GM21576 (cell line): ENCODE results near the gene ACOD1.
"Not testable (repeated sequence)": the region's sequence is repeated elsewhere in the genome, so short reads cannot be mapped to it uniquely, and the experiment has no call there.

ENCODE experiments used
- ATAC-seq: cut with Tn5 transposase; IDR thresholded peaks from one replicate; pipeline ENCODE4 v1.9.1; 2021; ENCODE audit warnings: mild to moderate bottlenecking, moderate library complexity; ENCODE audit not compliant: unreplicated experiment

ACOD1 gene

DNA sequence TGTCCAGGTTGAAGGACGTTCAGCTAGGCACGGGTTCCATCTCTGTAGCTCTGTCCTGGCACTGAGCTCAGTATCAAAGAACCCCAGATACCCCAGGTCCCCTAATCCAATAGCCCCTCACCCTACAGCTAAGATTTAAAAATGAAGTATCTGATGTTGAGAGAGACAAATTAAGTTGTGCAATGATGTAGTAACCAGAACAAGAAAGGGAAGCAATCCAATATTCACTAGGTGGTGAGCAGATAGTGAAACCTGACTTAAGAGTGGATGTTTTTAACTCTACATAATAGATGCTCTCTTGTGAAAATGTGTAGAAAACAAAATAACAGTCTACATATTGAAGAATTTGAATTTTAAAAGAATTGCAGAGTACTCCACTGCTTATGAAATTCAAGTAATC is 1.8 kb downstream of the ACOD1 start:
- no peak for ATAC-seq

DNA sequence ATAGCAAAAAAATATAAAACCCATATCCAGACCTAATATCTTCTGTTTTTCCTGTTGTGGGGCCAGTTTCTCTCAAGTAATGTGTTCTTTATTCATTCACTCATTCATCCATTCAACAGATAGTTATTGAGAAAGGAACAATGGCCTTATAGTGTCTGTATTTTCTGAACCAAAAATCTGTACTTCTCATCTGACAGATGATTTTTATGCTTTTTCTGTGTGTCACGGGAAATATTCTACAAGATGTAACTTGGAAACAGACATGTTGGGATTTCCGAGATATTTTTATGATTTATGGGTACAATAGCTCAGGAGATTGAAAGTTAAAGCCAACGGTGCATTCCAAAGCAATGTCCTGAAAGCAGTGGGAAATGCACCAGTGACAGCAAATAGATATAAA is 5.7 kb downstream of the ACOD1 start:
- ATAC-seq = no peak

DNA sequence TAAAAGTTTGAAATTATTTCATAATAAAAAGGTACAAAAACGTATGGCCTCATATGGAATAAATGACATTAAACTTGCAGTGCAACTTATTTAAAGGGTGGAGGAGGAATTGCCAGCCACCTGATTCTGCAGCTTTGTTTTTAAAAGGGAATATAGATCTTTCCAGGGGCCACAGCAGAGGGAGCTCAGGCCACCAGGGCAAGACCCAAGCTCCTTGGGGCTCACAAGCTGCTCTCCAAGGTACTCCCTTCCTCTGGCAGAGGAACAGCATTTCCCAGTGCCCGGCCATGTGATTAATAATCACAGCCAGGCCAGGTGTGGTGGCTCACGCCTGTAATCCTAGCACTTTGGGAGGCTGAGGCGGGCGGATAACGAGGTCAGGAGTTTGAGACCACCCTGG is 6.2 kb downstream of the ACOD1 start:
- ATAC-seq = no peak

DNA sequence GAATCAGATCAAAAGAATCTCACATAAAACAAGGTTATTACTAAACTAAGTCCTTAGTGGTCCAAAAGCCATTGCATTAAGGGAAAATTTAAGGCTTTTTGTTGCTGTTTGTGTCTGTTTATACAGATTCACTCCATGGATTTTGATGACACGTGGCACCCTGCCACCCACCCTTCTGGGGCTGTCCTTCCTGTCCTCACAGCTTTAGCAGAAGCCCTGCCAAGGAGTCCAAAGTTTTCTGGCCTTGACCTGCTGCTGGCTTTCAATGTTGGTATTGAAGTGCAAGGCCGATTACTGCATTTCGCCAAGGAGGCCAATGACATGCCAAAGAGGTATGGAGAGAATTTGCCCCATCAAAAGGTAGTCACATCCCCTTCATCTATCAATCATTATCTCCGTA is 6.9 kb downstream of the ACOD1 start:
- no peak for ATAC-seq

DNA sequence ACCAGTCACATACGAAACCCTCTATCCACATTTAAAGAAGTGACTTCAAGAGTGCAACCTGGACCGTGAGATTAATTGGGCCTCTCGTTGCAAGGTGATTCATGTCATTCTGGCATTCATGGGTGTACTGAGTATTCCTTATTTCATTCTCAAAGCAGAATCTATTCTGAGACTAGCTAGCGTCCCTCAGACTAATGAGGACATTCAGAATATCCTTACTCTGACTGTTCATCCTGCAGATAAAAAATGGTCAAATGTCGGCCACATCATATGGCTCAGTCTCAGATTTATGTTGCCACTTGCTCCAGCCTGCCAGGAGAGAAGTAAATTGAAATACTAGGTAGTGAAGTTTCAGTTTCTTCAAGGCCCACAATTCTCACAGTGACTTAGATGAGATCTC is 7.3 kb downstream of the ACOD1 start:
- ATAC-seq = no peak

DNA sequence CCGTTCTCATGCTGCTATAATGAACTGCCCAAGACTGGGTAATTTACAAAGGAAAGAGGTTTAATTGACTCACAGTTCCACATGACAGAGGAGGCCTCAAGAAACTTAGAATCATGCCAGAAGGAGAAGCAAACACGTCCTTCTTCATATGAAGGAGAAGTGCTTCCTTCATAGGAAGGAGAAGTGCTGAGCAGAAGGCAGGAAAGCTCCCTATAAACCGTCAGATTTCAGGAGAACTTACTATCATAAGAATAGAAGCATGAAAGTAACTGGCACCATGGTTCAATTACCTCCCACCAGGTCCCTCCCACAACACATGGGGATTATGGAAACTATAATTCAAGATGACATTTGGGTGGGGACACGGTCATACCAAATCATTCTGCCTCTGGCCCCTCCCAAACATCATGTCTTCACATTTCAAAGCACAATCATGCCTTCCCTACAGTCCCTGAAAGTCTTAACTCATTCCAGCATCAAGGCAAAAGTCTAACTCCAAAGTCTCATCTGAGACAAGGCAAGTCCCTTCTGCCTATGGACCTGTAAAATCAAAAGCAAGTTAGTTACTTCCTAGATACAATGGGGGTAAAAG is 10.6 kb downstream of the ACOD1 start:
- no peak for ATAC-seq

DNA sequence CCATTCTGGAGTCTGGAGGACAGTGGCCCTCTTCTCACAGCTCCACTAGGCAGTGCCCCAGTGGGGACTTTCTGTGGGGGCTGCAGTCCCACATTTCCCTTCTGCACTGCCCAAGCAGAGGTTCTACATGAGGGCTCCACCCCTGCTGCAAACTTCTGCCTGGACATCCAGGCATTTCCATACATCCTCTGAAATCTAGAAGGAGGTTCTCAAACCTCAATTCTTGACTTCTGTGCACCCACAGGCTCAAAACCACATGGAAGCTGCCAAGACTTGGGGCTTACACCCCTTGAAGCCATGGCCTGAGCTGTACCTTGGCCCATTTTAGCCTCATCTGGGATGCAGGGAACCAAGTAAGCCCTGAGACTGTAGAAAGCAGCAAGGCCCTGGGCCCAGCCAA is 11.4 kb downstream of the ACOD1 start:
- ATAC-seq = not testable (repeated sequence)

DNA sequence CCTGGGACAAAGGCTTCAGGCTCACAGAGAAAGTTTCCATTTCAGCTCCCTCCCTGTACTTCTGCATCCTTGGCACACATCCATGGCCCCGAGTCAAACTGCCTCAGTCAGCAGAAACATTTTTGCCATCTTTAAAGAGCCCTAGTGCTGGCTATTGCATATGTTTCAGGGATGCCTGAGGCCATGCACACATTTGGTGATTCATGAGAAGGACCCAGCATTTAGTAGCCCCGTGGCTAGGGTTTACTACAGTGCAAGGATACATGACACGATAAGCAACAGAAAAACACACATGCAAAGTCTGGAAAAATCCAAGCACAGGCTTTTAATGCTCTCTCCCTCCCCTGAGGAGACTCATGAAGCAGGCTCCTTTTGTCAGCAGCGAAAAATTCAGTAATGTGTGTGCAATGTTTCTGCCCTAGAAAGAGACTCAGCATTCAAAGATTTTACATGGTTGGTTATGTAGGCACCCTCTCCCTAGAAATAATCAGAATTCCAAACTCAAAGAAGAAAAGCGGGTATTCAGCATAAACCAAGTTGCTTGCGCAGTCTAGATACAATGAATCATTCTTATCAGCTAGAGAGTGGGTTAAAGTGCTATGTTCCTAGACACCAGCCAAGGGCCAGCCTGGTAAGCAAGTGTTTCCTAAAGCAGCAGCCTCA is 17.6 kb downstream of the ACOD1 start:
- no peak for ATAC-seq

DNA sequence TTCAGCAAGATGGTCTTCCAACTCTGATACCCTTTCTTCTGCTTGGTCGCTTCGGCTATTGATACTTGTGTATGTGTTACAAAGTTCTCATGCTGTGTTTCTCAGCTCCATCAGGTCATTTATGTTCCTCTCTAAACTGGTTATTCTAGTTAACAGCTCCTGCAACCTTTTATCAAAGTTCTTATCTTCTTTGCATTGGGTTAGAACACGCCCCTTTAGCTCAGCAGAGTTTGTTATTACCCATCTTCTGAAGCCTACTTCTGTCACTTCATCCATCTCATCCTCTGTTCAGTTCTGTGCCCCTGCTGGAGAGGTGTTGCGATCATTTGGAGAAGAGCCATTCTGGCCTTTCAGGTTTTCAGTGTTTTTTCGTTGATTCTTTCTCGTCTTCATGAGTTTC is 18.7 kb downstream of the ACOD1 start:
- no peak for ATAC-seq

DNA sequence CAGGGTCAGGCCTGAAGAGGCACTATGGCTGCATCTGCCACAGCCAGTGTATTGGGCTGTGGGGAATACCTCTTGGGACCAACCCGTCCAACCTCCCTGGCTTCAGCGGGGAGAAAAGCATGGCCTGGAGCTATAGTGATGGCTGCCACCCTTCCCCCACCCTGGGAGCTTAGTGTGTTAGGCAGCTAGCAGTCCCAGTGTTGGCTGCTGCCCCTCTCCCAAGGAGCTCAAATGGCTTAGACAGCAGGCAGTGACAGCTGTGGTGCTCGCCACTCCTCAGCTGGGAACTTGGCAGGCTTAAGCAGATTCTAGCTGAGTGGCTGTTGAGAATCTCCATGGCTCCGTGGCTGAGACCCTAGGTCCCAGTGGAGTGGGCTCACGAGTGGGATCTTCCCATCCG is 19.7 kb downstream of the ACOD1 start:
- no peak for ATAC-seq

DNA sequence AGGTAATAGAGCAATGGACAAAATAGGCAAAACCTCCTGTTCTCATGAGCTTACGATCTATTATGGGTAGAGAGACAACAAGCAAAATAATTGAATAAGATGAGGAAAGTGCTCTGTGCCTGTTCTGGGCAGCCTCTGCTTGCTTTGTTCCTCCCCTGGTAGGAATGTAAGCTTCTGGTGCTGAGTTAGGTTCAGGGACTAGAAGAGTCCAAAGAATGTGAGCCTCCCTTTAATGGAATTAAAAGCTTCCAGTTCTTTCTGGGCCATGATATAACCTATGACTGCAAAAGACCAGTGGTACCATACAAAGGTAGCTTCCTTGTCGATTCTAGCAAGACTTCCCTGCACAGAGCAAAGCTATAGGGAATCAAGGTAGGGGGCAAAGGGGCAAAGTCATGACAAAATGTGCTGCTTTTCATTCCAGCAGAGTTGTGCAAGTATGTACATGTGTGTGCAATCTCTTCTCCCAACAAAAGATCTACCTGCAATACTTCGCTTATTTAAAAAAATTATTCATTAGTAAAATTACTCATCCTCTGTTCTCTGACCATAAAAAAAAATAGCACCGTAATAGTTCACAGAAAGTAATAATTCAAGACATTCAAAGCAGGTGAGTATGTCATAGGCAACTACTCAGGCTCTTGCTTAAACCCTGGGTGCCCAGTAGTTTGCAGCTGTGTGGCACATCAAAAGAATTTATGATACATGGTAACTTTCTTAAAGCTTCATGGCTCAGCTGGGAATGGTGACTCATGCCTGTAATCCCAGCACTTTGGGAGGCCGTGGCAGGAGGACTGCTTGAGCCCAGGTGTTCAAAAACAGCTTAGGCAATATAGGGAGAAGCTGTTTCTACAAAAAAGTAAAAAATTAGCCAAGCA is 21.4 kb downstream of the ACOD1 start:
- no peak for ATAC-seq

DNA sequence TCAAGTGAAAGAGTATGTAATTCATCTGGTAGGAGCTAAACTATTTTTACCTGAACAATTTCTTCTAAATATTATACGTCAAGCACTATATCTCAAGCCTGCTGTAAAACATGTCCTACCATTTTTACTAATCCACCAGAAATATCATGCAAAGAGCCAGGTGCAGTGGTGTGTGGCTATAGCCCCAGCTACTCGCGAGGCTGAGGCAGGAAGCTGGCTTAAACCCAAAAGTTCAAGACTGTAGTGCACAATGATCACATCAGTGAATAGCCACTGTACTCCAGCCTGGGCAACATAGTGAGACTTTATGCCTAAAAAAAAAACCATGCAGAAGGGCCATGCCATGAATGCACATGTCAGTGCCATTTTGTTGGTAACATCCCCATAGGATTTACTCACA is 22.9 kb downstream of the ACOD1 start:
- ATAC-seq = peak; percentile 72

DNA sequence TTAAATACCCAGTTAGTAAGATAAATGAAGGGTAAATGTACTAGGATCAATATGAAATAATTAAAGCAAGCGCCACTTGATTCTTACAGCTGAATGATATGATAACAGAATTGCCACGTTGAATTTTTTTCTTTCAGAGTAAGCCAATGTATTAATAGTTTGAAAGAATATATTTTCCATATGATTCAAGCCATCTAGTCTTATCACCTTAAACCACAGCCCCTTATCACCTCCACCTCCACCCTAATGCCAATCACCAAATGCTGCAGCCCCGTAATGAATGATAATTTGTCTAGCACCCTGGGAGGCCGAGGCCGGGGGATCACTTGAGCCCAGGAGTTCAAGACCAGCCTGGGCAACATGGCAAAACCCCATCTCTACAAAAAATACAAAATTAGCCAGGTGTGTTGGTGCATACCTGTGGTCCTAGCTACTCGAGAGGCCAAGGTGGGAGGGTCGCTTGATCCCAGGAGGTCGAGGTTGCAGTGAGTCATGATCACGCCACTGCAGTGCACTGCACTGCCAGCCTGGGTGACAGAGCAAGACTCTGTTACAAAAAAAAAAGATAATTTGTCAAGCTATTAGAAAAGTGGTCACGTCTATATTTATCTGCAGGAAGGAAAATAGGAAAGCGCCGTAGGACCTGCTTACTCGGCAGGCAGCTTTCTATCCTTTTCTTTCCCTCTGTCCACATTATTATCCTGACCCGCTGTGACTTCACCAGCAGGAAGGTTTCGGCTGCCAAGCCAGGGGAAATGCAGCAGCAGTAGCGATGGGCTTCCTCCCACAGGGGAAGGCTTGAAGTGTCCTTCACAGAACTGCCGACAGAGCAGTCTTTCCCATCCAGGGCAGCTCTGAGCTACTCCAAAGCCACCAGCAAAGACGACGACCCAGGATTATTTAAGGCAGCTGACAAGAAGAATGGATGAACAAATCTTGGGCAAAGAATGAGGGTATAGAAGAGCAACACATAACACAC is 23.8 kb downstream of the ACOD1 start:
- no peak for ATAC-seq

DNA sequence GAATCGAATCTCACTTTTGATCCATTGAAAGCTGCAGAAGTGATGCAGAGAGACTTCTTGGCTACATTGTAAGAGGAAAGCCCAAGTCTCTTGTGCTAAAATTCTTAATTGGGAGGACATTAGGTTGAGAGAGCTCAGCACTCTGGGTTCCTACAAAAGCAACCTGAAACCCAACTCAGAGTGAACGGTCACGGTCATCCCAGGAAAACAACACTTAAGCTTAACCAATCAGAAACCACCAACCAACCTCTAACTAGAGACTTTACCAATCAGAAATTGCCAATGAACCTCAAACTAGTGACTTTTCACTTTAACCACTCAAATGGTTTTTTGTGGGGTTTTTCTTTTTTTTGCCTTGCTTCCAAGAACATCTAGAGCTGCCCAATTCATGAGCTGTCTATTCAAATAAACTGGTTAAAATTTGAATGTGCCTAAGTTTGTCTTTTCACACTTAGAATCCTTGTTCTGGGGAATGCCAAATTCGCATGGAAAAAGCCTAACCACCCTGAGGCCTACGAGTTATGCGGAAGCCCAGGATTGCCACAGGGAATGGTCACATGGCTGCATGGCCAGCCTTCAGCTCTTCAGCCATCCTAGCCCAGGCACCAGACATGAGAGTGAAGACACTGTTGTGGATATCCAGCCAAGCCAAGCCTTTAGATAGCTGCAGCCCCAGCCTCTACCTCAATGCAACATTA is 25.8 kb downstream of the ACOD1 start:
- ATAC-seq = no peak

DNA sequence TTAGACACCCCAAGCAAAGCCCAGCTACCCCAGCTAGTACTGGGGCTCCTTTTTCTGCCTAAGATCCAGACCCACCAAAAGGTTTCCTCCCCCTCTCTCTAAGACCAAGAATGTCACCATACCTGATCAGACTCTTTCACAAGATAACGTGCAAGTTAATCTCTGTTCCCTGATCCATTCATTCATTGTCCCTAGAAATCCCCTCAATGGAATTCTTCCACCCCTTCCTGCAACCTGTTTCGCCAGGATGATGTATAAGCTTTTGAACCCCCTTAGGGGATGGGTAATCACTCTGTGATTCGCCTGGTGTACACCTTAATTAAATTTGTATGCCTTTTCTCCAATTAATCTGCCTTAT is 26.3 kb downstream of the ACOD1 start:
- no peak for ATAC-seq

DNA sequence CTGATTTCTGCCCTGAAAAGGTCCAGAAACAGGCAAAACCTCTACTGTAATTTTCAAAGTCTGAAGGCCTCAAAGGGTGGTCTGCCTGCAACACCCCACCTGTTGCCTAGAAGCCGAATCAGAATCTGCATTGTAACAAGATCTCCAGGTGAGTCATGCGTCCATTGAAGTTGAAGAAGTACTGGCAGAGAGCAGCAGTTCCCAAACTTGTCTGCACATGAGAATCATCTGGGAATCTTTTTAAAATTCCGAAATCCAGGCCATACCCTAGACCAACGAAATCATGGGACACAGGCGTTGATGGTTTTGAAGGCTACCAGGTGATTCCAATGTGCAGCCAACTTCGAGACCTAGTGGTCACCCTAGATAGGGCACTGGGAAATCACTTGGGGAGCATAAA is 27.6 kb downstream of the ACOD1 start:
- no peak for ATAC-seq

DNA sequence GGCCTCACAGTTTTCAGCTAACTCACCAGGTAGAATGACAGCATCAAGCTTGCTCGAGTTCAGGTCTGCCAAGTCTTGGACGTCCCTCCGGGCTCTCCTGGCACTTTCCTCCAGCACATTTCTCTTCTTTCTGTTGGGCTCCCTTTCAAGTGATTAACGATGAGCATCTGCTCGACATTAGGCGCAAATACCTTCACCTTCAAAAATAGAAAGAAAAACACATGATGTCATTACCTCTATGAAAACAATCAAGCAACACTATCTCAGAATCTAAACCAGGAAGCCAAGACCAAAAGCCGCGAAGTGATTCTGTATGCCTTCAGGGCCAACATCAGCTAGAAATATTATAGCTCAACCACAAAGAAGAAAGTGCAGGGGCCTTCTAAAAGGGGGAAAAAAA is 28.2 kb downstream of the ACOD1 start:
- ATAC-seq = no peak

DNA sequence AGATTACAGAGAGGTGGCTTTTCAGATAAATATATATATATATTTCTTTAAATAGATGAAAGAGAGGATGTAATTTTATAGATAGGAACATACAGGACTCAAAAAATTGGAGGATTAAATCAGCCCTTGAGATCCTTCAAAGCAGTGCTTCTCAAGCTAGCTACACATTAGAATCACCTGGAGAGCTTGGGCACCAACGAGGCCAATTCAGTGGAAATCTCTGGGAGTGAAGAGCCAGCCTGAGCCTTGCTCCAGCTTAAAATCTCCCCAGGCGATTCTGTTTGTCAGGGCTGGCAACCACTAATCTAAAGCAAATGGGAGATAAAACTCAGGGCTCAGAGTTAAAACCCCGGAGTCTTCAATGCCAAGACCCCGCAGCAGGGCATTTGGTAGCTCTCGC is 28.6 kb downstream of the ACOD1 start:
- ATAC-seq = no peak

DNA sequence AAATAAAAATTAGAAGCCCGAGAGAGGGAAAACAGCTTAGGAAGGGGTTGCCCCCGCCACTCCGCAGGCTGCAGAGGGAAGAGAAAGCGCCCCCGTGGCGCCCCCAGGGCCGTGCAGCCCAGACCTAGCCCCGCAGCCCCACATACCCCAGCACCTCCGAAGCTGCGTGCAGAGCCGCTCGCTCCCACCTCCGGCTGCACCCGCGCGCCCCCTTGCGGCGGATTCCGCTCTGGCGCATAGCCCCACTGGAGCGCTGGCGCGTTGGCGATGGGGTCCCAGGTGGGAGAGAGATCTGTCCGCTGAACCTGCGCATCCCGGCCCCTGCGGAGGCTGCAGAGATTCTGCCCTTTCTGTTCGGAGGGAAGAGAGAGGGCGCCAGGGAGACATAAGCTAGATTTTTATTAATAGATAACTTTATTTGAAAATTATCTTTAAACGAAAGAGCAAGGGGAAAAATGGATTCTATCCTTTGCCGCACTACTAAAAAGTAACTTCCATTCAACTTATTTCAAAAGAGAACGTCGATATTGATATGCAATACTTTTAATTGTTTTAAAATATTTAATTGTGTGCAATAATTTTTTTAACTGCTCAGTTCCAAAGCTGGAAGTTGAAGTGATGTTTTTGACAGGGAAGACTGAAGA is 31.9 kb downstream of the ACOD1 start:
- ATAC-seq = peak; percentile 100

DNA sequence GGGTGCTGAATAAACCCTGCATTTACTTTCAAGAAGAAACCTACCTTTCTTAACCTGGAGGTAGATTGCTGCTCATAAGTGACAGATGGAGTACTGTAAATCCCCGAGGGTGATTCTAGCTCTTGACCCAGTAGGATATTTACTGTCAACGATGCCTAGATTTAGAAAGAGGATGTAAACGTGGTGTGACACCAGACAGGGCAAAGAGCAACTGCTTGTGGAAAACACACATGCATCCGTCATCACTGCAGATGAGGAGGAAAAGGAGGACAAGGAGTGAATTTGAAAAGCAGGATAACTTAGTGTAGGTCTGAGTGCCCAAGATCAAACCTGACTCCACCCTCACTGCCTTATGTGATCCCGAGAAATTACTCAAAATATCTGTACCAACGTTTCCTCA is 33.8 kb downstream of the ACOD1 start:
- no peak for ATAC-seq
